NCI-H1694 (cell line): ENCODE measurements around the gene SMIM23.

ENCODE experiments used
- DNase-seq: peaks from one replicate; lab custom pipeline; 2025; lab: John Stamatoyannopoulos, UW

Gene SMIM23

DNA sequence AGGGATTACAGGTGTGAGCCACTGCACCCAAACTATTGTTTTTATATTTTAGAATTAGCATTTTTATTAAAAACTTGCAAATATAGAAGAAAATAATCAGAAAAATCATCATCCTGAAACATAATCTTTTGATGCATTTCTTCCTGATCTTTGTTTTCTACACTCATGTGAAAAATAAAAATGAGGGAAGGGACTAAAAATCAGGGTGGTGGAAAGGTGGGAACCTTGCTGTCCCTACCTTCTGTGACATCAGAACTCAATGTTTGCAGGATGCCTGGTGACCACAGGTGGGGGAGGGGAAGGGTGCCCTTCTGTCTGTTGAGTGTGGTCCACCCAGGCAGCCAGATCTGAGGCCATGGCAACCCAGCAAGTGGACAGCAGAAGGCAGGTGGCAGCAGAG is at the start of gene SMIM23:
Gene SMIM23 (plus strand): TSS at position 301 of the 400 bp plus-strand sequence. CDS start 55 bp downstream, at position 356.
- no peak for DNase-seq

DNA sequence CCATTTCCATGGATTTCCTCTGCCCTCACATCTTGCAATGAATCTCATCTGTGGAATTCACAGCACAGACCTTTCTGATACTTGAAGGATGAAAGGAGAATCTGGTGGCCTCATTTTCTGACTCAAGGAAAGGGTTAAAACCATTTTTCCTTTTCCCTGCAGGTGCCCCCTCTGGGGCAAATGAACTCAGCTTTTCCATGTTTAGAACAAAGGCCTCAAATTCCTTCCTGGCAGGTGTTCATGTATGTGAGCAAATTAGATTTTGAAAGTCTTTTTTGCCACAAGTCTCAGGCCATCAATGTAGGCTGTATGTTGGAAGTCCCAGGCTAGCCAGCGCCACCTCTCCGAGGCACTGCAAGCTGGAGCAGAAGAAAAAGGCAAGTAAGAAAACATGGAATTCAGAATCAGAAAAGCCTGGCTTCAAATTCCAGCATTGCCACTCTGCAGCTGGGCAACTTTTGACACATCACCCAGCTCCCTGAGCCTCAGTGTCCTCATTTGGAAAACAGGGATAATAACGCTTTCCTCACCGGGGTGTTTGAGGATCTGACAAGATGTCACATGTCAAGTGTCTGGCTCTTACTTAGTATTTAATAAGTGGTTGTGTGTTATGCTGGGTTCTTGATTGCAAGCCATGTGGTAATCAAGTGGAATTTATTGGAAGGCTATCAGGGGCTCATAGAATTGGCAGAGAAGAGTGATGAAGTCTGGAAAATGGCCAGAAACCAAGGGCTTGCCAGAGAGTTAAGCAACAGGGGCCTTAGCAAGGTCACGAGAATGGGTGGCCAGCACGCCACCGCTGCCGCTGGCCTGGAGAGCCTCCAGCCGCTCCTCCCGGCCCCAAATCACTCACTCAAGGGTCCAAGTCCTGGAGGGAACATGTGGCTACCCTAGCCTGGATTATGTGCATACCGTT is 48.4 kb upstream of the SMIM23 start:
- DNase-seq: no peak

DNA sequence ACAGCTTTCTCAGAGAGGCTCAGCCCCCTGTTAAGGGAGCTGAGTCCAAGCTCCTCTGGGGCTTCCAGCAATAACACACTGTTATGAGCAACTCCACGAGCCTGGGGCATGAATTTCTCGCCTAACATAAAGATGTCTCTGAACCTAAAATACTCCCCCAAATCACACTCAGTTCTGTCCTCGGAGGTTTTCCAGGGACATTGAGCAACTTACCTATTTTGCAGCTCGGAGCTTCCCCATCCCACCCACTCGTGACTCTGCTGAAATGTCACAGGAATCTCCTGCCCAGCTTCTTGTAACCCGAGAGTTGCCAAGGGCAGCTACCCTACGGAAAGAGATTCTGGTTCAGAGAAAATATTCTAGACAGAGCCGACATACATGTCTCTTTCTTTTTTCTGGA is 47.1 kb upstream of the SMIM23 start:
- no peak for DNase-seq

DNA sequence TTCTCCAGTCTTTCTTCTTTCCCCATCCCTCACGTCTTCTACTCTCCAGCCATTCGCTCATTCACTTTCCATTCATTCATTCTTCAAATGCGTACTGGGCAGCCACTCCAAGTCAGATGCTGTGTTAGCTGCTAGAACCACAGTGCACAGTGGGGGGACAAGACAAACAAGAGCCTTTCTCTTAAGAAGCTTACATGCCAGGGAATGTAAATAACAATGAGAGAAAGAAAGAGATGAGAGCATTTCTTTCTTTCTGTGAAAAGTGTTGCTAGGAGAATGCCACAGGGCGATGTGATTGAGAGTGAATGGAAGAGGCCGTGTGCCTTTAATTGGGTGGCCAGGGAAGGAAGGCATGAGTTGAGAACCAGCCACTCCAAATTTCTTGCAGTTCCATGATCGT is 46.3 kb upstream of the SMIM23 start:
- DNase-seq: no peak

DNA sequence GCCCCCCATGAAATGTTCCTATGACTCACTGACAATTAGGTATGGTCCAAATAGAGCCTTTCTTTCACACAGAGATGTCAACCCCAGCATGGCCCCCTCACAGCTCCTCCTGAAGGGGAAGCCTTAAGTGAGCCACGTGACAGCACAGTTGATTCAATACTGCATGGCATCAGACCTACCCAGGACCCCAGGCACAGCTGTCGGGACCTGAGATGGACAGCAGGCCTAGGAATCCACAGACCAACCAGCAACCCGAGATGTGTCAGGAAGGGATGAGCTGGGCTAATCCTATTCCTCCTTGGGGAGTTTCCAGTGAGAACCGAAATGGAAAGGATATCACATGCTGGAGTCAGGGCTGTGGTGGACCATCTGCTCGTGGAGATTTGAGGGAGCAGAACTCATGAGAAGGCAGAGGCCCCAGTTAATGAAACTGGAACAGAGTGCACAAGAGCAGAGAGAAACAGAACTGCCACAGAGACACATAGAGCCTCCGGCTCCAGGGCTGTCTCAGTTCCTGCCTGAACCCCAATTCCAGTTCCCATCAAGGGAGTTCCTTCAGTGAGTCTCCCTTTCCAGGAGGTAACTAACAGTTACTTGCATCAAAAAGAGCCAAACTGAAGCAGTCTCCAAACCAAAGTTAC is 42.1 kb upstream of the SMIM23 start:
- DNase-seq: no peak

DNA sequence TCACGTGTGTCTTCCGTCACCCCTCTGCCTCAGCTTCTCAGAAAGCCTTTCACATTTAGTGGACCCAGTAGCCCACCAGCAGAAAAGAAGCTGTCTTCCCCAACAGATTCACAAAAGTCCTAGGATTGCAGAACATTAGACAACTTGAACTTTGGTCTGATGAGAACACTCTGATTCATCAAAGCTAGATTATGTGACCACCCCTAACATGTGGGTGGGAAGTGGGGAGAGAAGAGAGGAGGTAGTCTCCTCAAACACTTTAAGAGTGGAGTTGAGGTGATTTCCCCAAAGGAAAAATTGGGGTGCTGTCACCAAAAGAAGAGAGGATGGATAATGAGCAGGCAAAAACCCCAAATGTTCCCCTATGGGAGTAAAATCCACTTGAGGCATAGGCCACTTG is 41.4 kb upstream of the SMIM23 start:
- DNase-seq: no peak

DNA sequence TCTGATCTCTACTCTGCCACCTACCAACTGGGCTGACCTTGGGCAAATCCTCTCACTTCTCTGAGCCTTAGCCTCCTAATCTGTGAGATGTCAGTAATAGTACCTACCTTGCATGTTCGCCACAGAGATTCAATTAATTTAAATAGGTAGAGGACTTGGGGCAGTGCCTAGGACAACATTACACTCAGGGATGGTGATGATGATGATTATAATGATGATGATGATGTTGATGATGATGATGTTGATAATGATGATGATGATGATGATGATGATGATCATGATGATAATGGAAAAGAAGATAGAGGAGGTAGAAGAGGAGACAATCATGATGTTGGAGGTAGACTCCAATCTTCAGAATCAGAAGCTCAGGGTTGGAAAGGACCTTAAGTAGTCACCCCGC is 40.7 kb upstream of the SMIM23 start:
- DNase-seq: no peak

DNA sequence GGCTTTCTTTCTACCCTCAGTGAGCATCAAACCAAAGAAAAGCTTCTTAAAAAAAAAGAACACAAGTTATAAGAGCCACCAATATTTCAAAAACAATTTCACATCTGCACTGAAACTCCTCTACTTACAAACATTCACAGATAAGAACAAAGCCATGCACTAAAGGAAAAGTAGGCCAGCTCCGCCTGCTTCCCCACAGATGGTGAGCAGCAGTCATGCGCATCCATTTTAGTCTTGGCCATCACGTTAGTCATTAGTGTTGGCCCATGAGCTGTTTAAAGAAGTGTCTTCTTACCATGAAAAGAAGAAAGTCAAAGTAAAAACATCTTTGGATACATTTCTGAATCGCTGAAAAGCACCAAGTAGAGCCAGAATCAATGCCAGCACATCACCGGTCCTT is 40.0 kb upstream of the SMIM23 start:
- DNase-seq: no peak

DNA sequence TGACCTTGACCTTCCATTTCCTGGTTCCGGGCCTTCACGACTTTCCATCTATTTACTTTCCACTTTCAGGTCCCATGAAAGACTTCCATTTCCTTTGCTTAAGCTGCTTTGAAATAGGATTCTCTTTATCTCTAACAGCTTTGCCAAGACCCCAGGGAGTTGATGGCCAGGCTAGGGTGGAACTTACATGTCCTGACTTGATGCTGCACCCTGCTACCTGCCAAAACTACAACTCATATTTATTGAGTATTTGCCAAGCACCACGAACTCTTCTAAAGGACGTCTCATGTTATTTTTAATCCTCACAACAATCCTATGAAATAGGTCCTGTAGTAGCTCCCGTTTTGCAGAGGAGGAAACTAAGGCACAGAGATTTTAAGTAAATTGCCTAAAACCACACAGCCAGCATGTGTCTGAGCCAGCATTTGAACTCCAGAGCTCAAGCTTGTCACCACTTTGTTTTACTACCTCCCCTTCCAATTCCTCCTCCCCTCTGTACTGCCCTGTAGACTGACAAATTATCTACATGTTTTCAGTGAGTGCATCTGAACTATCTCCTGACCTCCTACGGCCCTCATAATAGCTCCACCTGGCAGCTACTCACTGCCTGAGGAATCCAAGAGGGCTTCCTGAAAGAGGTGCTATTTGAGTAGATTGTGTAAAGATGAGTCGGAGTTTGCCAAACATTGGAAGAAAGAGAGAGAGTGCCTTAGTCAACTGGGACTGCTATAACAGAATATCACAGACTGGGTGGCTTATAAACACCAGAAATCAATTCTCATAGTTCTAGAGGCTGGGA is 38.4 kb upstream of the SMIM23 start:
- no peak for DNase-seq

DNA sequence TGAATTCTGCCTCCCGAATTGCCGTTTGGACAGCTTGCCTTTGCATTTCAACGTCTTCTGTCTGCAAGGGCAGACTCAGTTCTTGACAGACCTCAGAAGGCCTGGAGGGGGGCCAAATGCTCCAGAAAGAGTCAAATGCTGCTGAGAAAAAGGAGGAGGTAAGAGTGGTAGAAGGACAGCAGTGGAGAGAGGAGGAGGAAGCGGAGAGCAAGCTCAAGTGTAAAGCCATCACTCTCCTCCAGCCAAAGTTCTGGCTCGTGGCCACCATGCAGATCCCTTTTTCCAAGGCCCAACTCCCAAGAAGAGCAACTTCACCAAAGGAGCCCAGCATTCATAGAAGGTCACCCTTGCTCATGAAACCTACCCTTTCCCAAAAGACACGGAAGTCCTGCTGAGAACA is 36.9 kb upstream of the SMIM23 start:
- DNase-seq: no peak

DNA sequence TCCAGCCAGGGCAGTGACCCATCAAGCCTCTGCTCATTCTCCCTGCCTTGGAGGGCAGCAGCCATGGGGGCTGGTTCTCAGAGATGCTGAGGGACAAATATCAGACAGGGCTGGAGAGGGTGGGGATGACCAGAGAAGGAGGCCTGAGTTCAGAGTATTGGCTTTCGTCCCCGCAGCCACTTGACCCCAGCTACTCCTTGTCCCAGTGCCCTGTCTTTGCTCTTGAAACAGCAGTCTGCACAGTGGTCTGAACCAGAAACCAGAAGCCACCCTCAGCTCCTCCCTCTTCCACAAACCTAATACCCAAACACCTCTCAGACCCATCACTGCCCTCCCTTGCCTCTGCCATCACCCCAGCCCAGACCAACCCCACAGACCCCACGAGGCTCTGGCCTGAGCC is 36.3 kb upstream of the SMIM23 start:
- no peak for DNase-seq

DNA sequence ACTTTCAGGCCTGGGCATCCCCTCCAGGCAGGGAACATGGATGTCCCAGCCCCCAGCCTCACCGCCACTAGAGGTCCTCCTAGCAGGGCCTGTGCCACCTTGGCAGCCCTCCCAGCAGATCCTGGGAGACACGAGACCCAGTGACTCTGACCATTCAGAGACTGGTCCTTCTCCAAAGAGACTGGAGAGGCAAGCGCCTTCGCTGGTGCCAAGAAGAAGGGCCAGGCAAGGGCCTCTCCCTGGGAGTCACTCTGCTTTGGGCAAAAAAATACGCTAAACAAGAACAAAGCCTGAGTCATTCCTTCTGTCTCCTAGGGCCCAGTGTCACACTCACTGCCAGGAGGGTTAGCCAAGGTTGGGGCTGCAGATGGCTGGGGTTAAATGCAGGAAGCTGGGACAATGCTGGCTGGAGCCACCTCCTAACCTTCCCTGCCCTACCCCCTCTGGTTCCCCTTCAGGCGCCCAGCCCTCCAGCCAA is 35.3 kb upstream of the SMIM23 start:
- DNase-seq: no peak

DNA sequence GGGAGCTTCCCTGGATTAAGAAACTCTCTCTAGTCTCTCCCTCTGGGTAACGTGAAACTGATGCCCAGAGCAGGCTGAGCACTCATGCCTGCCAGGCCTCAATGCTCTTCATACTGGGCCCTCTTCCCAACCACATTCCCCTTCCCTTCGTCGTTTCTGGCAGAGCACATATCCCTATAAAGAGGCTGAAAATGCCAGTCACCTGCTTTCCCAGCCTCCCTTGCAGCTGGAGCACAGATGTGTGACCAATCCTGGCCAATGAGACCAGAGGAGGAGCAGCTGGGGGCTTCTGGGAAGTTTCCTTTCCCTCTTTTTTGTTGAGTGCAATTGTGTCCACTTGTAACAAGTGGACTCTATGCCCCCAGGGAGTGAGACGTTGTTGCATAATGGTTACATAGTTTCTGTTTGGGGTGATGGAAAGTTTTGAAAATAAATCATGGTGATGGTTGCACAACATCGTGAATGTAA is 30.2 kb upstream of the SMIM23 start:
- no peak for DNase-seq

DNA sequence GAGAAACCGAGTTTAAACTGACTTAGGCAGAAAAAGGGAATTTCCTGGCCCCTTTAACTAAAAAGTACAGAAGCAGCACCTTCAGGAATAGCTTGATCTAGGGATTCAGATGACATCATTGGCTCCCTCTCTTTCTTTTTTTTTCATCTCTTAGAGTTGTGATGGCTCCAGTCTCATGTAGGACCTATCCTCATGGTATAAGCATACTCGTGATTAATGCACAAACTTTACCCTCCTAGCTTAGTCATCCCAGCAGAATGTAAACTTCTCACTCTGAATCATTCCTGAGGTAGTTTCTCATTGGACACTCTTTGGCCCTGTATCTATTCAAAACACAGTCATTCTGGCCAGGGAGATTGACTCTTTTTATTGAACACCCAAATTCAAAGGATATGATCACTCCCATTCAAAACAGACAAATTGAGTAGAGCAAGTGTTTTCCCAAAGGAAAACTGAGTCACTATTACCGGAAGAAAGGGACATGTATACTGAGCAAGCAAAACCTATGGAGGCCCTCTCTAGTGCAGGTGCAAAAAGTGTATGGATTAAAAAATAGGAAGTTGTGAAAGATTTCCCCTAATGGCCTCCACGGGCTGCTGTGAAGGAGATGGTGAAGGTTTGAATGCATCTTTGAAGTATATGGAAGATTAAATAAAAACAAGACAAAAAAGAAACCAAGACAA is 27.6 kb upstream of the SMIM23 start:
- no peak for DNase-seq

DNA sequence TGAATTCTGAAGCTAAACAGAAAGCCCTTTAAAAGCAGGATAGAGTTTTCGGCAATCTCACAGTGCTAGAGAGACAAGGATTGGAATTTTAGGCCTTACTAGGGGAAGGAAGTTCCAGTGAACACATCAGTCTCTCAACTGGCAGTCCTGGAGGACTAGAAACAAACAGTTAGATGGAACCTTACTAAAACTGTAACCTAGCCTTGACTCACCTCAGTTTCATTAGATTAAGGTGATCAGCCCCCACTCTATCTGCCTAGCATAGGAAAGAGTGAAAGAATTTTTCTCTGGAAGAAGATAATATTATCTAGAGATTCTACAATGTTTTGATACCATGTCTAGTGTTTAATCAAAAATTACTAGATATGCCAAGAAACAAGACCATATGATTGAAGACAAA is 25.8 kb upstream of the SMIM23 start:
- no peak for DNase-seq

DNA sequence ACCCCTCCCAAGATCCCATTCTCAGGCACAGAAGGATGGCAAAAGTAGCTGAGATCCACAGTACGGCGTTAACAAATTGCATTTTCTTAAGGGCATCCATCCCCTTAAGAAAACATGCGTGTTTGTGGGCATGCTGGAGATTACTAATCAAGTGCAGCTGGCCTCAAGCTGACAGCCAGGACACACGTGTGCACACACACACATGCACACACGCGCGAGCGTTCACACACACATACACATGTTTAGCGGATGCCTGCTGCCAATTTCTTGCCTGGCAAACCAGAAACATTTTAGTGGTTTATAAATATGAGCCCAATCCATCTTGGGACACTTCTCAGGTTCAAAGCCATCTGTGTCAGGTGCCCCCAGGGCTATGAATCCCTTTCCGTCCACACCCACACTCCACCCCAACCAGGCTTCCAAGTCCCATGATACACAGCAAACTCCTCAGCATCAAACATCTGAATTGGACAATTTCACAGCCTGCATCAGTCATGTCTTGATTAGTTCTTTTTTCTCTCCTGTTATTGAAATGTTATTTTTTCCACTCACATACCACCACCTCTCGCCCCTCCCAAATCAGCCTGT is 23.5 kb upstream of the SMIM23 start:
- DNase-seq: no peak

DNA sequence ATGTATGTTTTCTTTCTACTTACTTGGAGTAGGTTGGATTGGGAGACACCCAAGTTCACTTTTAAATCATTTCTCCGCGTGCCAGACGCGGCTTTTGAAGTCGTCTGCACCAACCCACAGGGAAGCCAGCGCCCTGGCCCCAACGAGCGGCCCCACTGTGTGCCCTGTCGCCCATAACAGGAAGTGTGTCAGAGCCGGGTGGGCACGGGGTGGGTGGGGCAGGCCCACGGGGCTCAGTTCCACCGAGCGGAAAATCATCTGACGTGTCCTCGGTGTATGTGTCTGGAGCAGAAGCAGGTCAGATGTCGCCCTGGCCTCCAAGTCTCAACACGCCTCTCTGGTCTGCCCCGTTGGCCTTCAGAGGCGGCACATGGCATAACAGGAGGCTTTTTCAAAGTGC is 22.7 kb upstream of the SMIM23 start:
- DNase-seq: no peak

DNA sequence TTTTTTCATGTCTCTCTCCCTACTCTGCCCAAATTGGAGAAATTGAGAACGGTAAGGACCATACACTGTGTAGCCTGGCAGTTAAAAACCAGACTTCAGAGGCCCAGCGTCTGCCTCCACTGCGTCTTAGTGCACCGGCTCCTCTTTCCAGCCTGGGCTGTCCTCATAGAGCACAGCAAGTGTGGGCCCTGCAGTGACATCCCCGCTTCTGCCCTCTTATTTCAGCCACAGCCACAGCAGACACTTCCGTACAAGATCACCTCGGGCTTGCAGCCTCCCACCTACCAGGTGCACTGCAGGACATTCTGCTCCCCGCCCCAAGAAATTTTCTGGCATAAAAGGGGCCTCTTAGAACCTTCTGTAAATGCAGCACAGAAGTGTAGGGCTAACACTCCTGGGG is 21.4 kb upstream of the SMIM23 start:
- DNase-seq: no peak

DNA sequence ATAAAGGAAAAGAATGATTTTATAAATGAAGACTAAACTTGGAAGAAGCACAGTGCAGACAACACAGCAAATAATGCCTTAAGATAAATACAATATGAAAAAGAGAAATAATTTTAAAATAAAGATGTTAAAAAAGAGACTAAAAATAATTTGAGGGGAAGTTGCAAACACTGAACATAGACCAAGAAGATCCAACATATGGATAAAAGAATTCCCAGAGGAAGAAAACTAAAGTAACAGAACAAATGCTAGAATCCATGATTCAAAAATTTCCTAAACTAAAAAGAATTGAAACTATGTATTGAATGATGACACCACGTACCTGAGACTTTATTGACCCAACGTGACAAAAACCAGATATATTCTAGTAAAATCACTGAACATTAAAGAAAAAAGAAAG is 18.7 kb upstream of the SMIM23 start:
- no peak for DNase-seq

DNA sequence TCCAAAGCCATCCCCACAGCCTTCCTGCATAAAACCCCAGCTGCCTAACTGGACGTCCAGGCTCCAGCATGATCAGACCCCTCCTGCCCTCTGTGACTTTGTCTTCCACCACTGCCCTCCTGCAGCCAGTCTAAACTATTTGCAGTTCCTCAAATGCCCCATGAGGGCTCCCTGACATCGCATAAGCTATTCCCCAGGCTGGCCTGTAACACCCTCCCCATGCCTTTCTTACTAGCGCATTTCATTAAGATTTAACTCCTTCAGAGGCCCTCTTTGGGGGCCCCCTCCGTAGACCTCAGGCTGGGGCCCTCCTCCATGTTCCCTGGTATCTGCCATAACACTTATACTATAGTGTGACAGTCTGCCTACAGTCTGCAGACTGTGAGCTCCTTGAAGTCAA is 15.5 kb upstream of the SMIM23 start:
- DNase-seq: no peak

DNA sequence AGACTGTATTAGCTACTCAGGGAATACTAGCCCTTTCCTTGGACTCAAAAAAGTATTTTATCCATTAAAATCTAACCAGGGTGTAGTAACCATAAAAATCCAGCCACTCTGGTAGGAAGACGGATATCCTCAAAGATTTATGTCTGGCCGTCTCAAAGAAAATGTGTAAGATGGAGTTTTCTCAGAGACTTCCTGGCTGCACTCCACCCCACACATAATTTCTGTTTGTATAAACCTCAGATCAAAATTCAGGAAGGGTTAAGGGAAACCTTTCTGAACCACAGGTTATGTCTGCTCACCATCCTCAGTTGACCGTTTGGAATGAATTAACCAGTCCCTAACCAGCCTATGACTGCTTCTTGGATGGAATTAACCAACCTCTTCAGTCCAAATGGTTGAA is 13.8 kb upstream of the SMIM23 start:
- no peak for DNase-seq

DNA sequence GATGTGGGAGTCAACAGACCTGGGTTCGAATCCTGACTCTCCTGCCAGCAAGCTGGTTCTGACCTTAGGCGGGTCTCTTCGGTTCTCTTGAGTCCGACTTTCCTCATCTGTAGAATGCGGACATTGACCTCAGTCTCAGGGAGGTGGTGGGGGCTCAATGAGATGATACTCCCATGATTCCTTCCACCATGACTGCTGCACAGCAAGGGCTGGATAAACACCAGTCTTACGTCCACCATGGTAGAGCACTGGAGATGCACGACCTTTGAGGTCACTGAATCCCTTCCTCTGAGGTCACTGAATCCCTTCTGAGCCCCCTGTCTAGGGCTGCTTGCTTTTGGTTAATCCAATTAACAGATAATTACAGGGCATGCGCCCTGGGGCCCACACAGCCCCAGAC is 12.5 kb upstream of the SMIM23 start:
- DNase-seq: no peak
